GM19438 (cell line): ENCODE results near the gene CCT2.

Source experiments
- ATAC-seq: cut with Tn5 transposase; IDR thresholded peaks from one replicate; pipeline ENCODE4 v1.9.1; 2021; ENCODE audit warnings: low read depth; ENCODE audit not compliant: unreplicated experiment

The CCT2 gene

DNA sequence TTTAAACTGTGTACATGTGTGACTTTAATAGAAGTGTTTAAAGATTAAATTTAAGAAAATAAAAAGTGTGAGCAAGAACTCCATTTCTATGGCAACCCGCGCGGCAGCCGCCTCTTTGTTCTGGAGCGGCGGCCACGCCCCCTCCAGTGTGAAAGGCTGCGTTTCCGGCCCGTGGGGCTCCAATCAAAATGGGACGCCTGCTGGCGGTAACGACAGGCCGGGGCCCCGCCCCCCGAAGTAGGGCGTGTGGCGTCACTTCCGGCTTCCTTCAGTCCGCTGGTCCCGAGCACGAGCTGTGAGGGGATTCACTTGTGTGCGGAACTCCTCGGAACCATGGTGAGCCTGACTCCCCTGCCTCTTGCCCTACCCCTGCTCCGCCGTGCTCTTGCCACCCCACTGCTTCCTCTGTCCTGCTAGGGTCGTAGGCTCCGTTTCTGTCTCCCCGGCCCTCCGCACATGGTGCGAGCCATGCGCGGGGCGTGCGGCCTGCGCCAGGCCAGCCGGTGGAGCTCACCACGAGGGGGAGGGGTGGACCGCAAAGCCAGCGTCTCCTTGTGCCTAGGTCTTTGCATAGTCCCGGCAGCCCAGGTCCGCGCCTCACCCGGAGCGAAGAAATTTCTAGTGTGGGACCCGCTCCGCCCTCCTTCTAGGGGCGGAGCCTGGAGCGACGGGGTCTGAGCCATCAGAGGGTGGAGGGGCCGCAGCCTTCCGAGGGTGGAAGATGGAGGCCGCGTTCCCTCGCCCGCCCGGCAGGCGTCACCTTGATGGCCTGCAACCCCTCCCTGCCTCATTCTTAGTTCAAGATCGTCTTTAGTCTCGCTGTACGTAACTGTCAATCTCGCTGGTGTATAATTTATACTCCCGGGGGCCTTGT, at the start of gene CCT2:
Gene CCT2, plus strand, starts transcription at position 271 of the 874 bp plus-strand sequence. Its CDS starts 63 bp downstream, at position 334.
- ATAC-seq = peak; percentile 96

DNA sequence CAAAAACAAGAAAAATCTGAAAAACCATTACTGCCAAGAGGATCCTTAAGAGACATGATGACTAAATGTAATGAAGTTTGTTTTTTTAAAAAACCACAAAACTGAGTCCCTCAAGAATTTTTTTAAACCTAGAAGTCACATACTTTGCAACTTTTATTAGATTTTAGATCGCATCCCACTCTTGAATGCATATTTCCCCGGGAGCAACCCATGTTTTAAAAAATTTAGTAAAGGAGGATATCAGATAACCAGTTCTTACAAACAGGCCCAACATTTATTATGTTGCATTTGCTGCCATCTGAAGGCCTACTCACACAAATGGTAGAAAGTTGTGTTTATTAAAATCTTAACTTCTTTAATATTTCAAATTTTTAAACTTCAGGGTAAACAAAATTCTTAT, 44.3 kb upstream of the CCT2 start:
- ATAC-seq = no peak

DNA sequence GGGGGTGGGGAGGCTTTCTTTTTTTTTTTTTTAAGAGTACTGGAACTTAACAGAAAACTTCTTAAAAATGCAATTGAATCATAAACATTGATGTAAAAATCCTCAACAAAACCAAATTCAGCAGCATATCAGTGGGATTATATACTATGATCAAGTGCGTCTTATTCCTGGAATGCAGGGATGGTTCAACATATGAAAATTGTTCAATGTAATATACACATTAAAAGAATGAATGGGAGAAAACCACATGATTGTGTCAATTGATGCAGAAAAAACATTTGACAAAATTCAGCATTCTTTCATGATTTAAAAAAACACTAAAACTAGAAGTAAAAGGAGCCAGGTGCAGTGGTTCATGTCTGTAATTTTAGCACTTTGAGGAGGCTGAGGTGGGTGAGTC, 41.2 kb upstream of the CCT2 start:
- ATAC-seq = no peak

DNA sequence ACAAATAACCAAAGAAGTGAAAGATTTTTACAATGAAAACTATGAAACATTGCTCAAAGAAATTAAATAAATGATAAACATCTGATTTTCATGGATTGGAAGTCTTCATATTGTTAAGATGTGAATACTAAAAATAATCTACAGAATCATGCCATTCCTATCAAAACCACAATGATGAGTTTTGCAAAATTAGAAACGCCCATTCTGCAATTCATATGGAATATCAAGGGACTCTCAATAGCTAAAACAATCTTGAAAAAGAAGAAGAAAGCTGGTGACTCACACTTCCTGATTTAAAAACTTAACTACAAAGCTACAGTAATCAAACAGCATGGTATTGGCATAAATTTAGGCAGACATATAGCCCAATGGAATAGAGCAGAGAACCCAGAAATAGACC, 40.2 kb upstream of the CCT2 start:
- ATAC-seq = no peak

DNA sequence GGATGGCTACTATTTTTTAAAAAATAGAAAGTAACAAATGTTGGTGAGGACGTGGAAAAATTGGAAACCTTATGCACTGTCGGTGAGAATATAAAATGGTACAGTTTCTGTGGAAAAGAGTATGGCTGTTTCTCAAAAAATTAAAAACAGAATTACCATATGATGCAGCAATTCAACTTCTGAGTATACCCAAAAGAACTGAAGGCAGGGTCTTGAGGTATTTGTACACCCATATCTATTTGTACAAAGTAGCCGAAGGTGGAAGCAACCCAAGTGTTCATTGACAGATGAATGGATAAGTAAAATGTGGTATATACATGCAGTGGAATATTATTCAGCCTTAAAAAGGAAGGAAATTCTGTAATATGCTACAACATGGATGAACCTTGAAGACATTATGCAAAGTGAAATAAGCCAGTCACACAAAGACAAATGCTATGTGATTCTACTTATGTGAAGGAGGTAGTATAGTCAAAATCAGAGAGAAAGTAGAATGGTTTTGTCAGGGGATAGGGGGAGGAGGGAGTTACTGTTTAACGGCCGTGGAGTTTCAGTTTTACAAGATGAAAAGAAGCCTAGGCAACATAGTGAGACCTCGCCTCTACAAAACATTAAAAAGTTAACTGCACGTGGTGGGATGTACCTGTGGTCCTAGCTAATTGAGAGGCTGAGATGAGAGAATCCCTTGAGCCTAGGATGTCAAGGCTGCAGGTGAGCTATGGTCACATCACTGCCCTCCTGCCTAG, 38.4 kb upstream of the CCT2 start:
- peak; percentile 94 for ATAC-seq

DNA sequence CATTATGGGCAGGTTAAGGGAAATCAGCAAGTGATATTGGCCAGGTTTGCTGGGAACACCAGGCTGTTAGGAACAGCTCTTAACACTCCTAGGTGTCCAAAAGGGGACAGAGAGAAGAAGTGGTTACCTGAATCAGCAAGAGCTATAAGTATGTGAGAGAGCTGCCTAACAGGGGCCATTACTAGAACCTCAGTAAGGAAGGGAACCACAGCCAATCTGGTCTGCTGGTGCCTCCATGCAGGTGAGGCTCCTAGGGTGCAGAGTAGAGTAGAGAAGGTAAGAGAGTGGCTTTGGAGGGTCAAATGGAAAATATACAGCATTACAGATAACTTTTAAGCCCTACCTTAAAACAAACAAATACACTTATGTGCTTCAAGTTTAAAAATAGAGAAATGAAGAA, 36.6 kb upstream of the CCT2 start:
- no peak for ATAC-seq

DNA sequence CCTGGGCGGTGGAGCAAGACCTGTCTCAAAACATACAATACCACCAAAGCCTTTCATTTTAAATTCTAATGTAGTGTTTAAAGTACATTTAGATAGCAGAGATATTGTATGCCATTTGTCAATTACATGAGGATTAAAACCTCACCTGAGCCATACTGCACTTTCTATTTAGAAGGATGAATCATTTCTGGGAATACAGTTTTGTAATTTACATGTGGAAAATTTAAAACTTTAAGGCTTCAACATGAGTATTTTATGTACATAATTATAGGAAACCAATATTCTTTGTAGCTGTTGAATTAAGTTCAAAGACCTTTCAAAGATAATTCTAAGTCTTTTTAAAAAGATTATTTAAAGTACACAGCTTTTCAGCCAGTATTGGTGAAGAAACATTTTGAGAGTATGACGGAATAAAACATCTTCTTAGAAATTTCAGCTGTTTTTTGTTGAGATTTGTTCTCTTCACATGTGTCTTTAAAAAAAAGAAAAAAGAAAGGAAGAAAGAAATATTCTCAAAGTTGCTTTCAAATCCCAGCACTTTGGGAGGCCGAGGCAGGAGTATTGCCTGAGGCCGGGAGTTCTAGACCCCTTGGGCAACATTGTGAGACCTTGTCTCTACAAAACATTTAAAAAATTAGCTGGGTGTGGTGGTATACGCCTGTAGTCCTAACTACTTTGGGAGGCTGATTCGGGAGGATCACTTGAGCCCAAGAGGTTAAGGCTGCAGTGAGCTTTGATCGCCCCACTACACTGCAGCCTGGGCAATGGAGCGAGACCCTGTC, 34.5 kb upstream of the CCT2 start:
- no peak for ATAC-seq

DNA sequence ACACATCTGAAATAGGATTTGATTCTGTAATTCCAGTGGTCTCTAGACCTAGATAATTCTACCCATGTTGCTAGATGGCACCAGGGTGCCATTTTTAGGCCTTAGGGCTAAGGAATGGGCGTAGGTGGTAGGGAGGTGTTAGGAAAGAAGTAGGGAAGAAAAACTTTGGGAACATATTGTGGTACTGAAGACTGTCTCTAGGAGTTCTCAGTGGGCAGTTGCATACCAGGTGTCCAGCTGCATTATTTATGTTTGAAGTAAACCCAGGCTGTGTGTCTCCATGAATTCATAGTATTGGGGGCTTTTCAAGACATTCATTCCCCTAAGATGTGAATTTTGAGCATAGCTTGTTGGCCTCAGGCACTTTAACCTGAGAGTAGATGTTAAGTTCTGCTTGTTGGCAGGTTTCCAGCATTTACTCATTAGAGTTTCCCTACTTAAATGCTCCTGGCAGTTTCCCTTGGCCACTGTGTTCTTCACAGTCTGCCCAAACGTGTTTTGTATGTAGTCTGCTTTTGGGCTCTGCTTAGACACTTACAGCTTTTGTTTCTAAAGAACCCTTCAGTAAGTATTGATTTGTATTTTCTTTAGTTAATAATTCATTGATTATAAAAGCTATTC, 31.5 kb upstream of the CCT2 start:
- no peak for ATAC-seq

DNA sequence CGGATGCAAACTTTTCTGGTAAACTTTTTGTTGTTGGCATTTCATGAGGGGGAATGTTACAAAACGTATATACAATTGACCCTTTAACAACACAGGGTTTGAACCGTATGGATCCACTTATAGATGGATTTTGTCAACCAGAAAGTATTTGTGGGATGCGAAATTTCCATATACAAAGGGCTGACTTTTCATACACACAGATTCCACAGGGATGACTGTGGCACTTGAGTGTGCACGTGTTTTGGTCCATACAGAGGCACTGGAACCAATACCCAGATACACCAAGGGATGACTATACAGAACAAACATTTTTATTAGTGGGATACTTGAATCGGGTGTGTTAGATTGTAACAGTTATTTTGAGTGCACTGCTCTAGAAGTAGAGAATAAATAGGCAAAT, 29.8 kb upstream of the CCT2 start:
- no peak for ATAC-seq

DNA sequence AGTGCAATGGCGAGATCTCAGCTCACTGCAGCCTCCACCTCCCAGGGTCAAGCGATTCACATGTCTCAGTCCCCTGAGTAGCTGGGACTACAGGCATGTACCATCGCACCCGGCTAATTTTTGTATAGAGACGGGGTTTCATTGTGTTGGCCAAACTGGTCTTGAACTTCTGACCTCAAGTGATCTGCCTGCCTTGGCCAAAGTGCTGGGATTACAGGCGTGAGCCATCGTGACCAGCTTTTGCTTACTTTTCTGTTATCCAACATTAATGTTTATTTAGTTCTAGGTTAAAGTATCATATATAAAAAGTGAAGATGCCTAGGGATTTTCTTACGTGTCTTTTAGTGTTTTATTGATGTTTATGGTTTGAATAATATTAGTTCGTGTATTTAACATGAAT, 28.9 kb upstream of the CCT2 start:
- no peak for ATAC-seq

DNA sequence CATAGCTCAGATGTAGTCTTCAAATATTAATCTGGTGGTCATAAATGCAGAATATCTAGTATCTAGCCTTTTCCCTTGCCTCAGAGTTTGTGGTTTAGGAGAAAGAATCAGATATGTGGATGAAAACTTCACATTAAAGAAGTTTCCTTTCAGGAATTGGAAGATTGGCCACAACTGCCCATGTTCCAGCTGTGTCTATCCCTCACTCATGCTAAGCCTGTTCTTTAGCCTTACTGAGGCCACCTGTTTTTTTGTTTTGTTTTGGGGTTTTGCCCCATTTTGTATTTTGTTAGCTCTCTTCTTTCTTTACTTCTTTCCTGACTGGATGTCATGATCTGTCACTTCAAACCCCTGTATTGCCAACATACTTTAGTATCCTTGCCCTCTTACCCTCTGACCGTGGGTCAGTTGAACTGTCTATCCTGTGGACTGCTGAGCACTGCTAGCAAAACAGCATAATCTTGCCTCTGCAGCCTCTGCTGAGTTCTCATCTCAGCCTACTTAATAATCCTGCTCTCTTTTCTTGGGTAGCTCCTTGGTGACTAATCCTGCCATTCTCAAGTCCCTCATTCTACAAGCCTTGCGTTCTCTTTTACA, 22.0 kb upstream of the CCT2 start:
- no peak for ATAC-seq

DNA sequence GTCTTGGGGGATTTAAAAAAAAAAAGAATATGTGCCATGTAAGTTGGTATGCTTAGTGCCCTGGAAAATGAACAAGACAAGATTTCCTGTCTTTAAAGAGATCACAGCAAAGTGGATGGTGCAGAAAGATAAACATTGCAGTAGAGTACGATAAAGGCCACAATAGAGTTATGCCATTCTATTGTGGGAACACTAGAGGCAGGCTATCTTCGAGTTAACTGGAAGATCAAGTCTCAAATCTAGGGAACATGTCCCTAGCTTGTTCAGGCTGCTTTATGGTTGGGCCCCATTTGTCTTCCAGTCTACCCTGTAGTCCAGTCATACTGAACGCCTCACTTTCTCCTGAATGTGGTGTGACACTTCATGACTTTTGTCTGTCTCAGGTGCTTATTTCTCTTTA, 18.7 kb upstream of the CCT2 start:
- ATAC-seq = no peak

DNA sequence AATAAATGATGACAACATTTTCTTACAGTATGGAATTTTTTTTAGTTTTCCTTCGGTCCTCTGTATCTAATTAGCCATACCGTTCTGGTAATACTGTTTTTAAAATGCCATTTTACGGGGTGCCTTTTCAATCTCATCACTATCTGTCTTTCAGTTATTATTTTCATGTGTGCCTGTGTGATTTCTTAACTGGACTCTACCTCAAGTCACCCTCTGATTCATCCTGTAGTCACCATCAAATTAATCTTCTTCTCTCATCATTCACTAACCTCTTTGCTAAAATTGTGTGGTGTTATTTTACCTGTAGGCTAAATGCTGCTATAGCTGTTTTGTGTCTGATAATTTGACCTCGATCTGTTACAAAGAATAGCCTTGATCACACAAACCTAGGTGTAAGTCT, 16.0 kb upstream of the CCT2 start:
- ATAC-seq = no peak

DNA sequence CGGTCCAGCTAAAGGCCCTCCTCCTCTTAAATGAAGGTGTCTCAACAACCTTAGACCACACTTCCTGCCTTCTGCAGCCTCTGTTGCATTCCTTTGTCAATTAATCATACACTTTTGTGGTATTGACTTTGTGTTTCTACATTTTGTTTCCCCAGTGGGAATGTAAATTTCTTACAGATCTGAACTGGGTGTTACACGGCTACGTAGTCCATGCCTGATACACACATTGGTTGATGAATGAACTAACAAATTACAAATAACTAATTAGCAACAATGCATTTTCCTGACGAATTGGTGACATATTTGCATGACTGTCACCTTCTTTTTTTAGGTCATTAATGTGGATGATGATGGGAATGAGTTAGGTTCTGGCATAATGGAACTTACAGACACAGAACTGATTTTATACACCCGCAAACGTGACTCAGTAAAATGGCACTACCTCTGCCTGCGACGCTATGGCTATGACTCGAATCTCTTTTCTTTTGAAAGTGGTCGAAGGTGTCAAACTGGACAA, 15.2 kb upstream of the CCT2 start:
- no peak for ATAC-seq

DNA sequence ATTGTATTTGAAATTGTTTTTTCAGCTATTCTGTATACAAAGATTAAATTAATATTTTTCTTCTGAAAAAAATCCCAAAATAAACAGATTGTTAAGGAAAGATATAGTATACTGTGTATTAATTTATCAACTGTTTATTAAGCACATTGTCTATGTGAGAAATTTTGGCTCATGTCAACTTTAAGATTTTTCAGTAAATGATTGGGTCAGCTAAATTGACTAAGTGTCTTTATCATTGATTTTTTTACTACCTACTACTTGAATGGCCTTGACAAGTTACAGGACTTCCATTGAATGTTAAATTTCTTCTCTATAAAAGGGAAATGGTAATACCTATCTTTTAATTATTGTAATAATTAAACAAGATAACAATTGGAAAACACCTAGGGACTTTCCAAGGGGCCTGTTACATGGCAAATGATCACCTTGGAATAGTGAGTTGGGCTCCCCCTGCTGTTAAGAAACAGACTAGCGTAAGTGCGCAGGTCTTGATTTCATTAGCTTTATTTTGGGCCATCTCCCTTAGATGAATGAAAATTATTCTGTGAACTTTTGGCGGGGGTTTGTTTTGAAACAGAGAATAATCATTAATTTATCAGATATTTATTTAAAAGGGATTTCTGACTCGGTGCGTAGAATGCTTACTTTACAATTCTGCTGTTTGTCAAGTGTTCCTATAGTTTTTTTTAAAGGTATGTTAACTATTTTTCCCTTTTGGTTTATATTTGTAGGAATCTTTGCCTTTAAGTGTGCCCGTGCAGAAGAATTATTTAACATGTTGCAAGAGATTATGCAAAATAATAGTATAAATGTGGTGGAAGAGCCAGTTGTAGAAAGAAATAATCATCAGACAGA, 14.5 kb upstream of the CCT2 start:
- peak; percentile 76 for ATAC-seq

DNA sequence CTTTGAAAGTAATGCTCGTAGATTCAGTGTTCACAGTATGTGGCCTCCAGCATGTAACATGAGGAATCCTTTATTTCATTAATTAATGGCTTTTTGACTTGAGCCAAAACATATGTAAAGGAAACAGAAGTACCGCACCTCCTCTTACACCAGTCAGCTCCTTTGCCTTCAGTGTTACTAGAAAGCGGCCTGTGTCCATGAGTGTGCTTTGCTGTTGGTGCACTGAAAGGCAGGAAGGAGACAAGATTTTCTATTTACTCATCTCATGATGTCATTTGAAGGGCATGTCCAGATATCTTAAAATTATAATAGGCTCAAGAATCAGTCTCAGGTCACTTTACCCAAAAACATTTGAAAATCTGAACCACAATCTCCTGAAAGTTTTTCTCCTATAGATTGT, 9.9 kb upstream of the CCT2 start:
- ATAC-seq = no peak

DNA sequence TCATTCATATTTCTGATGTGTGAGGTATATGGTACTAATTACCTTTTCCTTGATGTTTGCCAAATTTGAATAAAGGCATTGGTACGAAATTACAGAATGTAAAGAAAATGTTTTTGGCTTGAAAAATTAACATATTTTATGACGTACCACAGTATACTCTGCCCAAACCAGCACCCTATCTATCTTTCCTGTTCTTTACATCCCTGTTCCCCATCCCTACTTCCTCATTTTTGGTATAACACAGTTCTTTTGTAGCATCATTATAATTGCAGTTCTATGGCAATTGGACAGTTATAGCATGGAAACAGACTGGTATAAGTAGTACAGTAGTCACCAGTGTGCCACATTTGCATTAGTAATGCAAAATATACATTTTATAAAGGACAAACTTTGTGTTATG, 7.0 kb upstream of the CCT2 start:
- ATAC-seq = no peak

DNA sequence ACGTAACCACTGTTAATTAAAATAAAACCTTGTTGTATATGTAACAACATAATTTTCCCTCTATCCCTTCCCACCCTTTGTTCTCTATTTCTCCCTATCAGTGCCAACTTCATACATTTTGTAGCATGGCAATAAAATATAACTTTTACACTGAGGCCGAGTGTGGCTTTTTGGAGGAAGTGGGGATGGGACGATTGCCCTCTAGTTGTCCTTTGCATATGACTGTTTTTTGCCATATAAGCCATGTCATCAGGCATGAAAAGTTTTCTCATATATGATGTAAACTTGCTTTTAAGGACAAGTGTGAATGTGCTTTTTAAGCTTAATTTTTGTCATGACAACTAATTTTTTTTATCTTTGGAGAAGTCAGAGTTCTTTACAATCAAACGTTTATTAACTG, 6.2 kb upstream of the CCT2 start:
- ATAC-seq = no peak

DNA sequence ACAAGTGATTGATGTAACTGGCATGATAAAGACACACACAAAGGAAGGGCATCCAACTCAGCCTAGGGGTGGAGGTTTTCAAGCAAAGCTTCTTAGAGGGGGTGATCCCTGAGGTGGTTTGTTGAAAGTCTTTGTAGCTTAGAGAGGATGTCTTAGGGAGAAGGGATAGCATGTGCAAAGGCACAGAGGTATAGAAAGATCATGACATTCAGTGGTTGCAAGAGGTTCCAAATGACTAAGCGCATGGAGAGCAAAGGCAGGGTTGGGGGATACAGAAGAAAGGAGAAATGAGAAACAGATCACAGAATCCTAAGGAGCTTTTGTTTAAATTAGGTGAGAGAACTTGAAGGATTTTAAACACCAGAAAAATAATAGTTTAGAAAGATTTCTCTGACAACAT, 5.2 kb upstream of the CCT2 start:
- ATAC-seq = no peak
